ENCODE measurements around the gene IFT25.
A peak's percentile ranks its signal among the peaks of the same experiment; 100 is the strongest.
"Not testable (repeated sequence)": the region's sequence is repeated elsewhere in the genome, so short reads cannot be mapped to it uniquely, and the experiment has no call there.

IFT25 gene

DNA sequence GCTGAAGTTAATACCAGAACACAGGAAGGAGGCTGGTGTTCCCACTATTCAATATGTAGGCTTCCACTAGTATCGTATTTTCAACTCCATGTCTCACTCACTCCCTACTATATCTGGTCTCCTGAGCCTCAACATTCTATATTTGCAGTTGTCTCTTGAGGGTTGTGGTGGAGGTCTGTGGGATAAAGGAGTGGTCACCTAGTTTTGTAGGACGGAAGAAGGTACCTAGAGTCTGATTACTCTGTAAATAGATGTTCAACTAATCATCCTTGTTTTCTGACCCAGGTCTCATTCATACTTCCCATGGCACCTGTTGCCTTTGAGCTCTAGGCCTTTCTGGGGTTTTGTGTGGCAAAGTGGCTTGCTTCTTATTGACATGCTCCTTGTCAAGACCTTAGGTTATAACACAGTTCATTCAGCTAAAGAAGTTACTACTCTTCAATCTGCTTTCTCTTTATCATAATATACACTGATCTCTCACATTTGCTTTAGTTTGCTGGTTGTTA is 18.1 kb downstream of the IFT25 start:
- DNase-seq = no peak

GRCh38 chr1:53919675-53920066 is 25.8 kb downstream of the IFT25 start:
- no peak for DNase-seq

DNA sequence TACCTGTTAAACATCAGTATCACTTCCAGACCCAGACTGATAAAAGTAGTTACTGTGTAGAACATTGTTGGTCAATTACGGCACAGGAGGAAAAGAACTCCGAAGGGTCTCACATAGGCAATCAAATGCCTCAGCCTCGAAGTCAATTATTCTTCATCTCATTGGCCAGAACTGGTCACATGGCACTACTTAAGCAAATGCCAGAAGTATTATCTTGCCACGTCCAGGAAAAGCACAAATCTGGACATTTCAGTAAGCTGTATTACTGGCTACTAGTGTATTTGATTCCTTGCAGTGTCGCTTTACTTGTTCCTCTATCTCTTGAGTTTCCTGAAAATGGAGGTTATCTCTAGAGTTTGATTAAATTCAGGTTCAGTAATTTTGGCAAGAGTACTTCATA is 27.2 kb downstream of the IFT25 start:
- no peak for DNase-seq

GRCh38 chr1:53913352-53914033 is 32.0 kb downstream of the IFT25 start:
- no peak for DNase-seq

DNA sequence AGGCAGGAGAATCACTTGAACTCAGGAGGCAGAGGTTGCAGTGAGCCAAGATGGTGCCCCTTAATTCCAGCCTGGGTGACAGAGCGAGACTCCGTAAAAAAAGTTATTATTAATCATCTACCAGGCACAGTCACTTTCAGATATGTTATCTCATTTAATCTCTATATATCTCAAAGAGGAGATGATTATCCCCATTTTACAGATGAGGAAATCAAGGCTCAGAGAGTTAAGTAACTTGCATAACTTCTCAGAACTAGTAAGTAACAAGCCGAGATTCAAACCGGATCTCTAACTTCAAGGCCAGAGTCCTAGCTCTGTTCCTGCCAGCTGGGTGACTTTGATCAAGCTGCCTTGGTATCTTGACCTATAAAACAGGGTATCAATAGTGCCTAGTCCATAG is 34.1 kb downstream of the IFT25 start:
- no peak for DNase-seq

GRCh38 chr1:53909946-53910345 is 35.6 kb downstream of the IFT25 start:
- no peak for DNase-seq

- DNase-seq = no peak
Observed at GRCh38 chr1:53906121-53906520, 39.4 kb downstream of the IFT25 start.

- no peak for DNase-seq
Observed at GRCh38 chr1:53905509-53905908, 40.0 kb downstream of the IFT25 start.

DNA sequence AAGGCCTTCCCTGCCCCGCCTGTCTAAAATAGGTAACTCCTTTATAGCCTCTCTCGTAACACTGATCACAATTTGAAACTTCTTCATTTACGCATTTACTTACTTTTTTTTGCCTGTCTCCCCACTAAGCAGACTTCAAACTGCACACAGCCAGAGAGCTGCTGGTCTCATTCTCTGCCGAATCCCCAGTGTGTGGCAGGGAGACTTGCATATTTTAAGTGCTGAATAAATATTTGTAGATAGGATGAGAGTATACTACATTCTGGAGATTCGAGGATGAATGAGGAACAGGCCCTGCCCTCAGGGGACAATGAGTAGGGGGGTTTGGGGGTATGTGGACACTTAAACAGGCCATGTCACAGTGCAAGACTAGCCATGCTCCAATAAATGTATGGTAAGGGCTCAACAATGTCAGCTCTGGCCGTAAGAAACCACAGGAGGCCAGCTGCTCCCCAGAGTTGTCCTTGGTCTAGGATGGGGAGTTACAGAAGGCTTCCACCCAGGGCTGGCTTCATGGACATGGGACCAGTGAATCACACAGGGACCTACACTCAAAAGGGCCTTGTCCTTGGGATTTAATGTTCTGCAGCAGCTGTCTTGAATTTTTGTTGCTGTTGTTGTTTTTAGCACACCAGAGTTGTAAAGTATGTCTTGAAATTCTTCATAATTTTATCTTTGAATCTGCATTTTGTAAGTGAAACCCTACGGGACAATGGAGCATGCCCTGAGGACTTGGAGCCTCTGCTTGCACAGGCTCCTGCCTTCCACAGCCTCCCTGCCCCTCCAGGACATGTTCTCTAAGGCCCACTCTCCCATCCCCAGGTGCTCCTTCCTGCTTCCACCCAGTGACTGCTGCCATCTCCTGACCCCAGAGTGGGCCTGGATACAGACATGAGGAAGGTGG is 43.0 kb downstream of the IFT25 start:
- no peak for DNase-seq

GRCh38 chr1:53899708-53900107 is 45.8 kb downstream of the IFT25 start:
- no peak for DNase-seq

DNA sequence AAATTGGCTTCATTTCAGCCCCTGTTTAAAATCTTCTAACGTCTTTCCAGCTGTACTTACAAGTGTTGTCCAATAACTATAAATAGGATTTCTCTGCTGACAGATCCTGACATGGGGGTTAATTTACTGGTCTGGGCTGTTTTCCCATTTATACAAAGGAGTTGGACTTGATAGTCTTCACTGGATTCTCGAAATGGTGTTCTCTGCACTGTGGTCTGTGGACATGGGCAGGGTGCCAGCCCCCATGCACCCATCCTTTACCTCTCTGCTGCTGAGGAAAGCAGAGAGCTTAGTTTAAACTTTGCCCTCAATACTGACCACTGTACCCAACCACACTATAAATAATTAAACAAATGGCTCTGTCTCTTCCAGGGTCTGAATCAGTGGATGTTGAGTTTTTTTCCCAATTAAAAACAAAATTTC is 46.3 kb downstream of the IFT25 start:
- peak; percentile 66 for DNase-seq

- no peak for DNase-seq
Observed at GRCh38 chr1:53896635-53897229, 48.8 kb downstream of the IFT25 start.

- no peak for DNase-seq
Observed at GRCh38 chr1:53895421-53895820, 50.1 kb downstream of the IFT25 start.

DNA sequence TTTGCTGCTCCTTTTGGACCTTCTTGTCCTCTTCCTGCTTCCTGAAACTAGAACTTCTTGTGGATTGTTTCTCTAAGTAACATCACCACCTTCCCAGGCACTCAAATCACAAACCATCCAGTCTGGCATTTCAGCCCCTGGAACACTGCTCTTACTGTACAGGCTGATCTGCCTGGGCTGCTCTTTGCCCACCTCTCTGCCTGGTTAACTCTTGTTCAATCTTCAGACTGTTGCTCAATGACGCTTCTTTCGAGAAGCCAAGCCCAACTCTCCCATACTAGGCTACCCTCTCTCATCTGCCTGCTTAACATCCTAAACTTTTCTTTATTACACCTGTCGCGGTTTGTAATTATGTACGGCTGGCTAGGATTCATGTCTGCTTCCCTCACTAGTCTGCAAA is 50.9 kb downstream of the IFT25 start:
- DNase-seq = no peak

GRCh38 chr1:53893999-53894636 is 51.4 kb downstream of the IFT25 start, which contains the start of gene DIO1:
TSS of gene DIO1 (plus strand) at chr1:53894187. CDS start at chr1:53894211, 24 bp downstream.
- no peak for DNase-seq

DNA sequence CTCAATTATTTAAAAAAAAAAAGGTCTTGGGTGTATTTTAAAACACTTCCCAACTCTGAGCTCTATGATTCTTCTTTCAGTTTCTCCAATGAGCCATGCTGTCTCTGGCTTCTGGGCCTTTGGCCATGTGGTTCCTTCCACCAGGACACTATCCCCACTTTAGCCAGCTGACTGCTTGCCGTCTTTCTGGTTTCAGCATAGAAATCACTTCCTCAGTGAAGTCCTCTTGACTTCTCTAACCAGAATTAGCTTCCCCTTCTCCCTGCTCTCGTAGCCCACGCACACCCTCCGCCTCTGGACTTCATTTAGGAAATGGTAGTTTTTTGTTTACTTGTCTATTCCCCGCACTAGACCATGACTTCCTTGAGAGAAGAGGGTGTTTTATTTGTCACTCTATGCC is 52.6 kb downstream of the IFT25 start:
- no peak for DNase-seq

DNA sequence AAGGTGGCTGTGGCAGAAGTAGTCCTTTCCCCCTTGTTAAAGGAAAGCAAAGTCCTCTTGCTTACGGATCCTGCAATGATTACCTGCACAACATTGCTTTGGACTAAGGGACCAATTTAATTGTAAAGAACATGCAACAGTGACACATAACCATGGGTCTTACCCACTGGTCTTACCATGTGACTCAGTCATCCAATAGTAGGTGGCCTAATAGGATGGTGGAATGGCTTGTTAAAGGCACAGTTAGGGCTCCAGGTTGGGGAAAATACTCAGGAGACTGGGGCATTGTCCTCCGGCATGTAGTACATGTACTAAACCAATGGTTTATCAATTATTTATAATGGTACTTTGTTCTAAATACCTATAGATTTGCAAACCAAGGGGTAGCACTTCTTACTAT is 53.8 kb downstream of the IFT25 start:
- no peak for DNase-seq

DNA sequence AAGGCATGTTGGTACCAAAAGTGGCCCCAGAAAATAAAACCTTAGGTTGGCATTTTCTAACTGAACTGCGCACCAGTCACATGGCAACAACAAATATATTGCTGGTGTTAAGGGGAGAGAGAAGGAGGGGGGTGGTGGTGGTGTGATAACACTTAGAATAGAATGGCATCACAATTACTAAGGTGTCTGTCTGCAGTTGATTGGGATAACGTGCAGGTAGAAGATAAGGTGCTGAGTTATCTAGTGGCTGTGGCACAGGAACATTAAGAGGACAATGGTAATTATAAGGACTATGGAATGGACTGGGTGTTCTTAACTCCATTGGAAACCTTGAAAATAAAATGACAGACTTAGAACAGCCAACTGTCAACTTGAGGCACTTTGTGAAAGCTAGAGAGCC is 54.5 kb downstream of the IFT25 start:
- no peak for DNase-seq

GRCh38 chr1:53890522-53890941 is 55.0 kb downstream of the IFT25 start:
- no peak for DNase-seq

DNA sequence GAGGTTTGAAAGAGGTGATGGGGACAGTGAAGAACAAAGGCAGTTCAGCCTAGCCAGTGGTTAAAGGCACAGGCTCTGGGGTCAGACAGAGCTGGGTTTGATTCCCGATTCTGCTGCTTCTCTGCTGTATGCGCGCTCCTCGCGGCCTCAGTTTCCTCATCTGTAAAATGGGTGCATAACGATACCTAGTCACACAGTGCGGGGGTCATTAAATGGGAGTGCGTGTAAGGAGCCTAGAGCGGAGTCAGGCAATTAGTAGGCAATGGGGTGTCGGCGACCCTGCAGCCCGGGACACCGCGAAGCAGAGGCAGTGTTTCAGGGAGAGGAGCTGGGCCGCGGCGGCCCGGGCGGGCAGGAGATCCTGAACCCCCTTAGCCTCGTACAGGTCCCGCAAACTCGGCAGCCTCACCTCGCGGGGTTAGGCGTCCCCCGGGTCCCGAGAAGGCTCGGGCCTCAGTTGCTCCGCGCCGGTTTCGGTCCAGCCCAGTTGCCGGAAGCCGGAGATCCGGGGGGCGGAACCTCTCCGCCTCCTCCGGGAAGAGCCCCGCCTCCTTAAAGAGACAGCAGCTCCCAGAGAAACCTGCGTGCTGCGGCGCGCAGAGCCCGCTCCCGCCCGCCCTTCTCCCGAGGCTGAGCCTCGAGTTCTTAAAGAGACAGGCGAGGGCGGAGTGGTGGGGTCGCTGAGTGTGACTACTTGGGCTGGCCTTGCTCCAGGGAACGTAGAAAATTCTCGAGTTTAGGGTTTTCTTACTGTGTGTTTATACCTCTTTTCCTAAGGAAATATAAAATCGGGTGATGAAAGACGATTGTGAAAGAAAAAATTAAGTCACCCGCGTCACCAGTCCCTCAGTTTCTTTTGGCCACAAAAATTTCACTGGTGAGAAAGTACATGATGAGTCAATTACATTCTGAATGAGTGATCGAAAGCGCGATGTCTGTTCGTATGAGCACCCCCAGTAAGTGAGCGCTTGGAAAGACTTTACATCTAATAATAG is 55.9 kb downstream of the IFT25 start, which contains the start of gene YIPF1:
Gene YIPF1 (minus strand): TSS at position 494 of the 995 bp plus-strand sequence. CDS start 860 bp downstream, outside the sequence.
- DNase-seq = peak; percentile 86

DNA sequence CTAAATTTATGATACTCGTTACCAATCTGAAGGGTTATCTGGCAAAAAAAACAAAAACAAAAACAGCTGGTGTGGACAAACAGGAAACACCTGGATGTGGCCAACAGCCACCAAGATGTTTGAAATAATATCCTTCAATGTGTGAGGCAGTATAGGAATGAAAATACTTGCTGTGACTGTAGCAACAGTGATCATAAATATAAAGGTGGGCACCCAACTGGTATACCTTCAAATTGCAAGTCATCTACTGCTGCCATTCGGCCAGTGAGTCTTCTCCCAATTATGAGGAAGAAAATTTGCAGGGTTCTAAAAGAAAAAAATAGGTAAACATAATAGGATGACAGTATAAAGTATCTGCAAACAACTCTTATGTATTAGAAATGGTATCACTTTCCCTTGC is 56.8 kb downstream of the IFT25 start:
- no peak for DNase-seq

- not testable (repeated sequence) for DNase-seq
Observed at GRCh38 chr1:53883600-53883999, 61.9 kb downstream of the IFT25 start.

Data from NCI-H1105 (cell line).